ENCODE measurements around the gene ZBTB43. TPM values are rescaled to one million over a fixed set of nuclear protein-coding genes. Genes with fewer than 3 reads are reported as not detected.

Gene ZBTB43
- total RNA-seq, 4 donors from 2014 or later, result 12.1 to 25.1 (median 13.5) TPM

DNA sequence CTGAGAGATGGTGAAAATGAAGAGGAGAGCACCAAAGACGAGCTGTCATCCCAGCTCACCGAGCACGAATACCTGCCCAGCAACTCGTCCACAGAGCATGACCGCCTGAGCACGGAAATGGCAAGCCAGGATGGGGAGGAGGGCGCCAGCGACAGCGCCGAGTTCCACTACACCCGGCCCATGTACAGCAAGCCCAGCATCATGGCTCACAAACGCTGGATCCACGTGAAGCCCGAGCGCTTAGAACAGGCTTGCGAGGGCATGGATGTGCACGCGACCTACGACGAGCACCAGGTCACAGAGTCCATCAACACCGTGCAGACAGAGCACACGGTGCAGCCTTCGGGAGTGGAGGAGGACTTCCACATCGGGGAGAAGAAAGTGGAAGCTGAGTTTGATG is 28.2 kb downstream of the ZBTB43 start:
- TF ChIP-seq, protein P1, sequence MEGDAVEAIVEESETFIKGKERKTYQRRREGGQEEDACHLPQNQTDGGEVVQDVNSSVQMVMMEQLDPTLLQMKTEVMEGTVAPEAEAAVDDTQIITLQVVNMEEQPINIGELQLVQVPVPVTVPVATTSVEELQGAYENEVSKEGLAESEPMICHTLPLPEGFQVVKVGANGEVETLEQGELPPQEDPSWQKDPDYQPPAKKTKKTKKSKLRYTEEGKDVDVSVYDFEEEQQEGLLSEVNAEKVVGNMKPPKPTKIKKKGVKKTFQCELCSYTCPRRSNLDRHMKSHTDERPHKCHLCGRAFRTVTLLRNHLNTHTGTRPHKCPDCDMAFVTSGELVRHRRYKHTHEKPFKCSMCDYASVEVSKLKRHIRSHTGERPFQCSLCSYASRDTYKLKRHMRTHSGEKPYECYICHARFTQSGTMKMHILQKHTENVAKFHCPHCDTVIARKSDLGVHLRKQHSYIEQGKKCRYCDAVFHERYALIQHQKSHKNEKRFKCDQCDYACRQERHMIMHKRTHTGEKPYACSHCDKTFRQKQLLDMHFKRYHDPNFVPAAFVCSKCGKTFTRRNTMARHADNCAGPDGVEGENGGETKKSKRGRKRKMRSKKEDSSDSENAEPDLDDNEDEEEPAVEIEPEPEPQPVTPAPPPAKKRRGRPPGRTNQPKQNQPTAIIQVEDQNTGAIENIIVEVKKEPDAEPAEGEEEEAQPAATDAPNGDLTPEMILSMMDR (IDR thresholded peaks at IDR 0.05), result no peak
- no peak for TF ChIP-seq POLR2A (IDR thresholded peaks at IDR 0.05)
- Histone ChIP-seq H3K27me3 (no peaks in the 10 kb centered on the region), H3K27ac (no peak overlapping the region), H3K36me3 (peaks cover 15 to 18% of the 10 kb centered on the region in 2 donors), H3K9me3 (no peaks in the 10 kb centered on the region), H3K4me3 (replicated peaks in 1 of 3) (no peak overlapping the region), H3K4me1 (peaks cover 3 to 11% of the 10 kb centered on the region in 2 donors)
- intact Hi-C loops (cut with DNase I), result no loop called here
- no peak for DNase-seq
- WGBS, 2 donors, result 96 to 98% methylated on average over 21 to 24 of the region's 24 CpGs

DNA sequence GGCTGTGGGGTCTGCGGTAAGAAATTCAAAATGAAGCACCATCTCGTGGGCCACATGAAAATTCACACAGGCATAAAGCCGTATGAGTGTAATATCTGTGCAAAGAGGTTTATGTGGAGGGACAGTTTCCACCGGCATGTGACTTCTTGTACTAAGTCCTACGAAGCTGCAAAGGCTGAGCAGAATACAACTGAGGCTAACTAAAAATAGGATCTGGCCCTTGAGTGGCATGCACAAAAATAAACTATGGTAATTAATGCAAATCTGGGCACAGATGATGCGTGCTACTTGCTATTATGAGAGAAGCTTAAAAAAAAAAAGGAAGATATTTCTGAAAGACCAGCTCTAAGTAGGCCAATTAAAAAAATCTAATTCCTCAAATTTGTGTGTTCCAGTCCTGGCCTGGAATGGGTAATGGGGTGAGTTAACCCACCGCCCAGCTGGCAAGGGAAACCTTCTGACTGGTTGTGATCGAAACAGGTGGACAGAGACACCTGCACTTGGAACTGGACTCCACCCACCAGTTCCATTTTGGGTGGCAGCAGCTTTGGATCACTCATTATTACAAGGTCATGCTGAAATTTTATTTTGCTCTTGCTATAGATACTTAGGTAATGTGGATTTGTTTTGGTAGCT is 29.0 kb downstream of the ZBTB43 start:
- Histone ChIP-seq H3K4me1 (peaks cover 9 to 19% of the 10 kb centered on the region in 2 donors), H3K9me3 (no peaks in the 10 kb centered on the region), H3K36me3 (peaks cover 15 to 18% of the 10 kb centered on the region in 2 donors), H3K27me3 (no peaks in the 10 kb centered on the region), H3K4me3 (replicated peaks in 1 of 3) (no peak overlapping the region), H3K27ac (no peak overlapping the region)
- TF ChIP-seq, protein P1 (IDR thresholded peaks at IDR 0.05), result no peak
- no peak for TF ChIP-seq POLR2A (IDR thresholded peaks at IDR 0.05)
- no peak for DNase-seq
- 90 to 95% methylated on average over 8 of the region's 8 CpGs for WGBS, 2 donors
- intact Hi-C loops (cut with DNase I), result no loop called here

DNA sequence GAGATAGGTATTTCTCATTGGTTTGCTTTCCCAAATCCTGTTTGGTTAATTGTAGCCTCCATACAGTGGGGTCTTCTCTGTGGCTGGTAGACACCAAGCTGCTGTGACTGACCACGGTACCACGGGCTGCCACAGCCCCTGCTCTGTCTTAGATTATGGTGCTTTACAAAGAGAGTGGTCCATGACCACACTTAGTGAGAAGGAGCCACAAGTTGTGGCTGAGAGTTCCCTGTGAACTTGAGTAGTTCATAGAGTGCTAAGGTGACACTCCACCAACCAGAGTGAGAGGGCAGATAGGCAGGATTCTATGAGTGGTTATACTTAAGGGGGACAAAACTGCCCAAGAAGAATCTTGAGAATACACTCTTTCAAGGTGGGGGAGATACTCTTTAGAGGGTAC is 29.8 kb downstream of the ZBTB43 start:
- no peak overlapping the region for H3K4me3 ChIP-seq (replicated peaks in 1 of 3)
- H3K36me3 ChIP-seq, result peaks cover 15 to 18% of the 10 kb centered on the region in 2 donors
- no peak overlapping the region for H3K27ac ChIP-seq
- no peak for DNase-seq
- H3K4me1 ChIP-seq, result peaks cover 15 to 27% of the 10 kb centered on the region in 2 donors
- TF ChIP-seq, protein P1 (IDR thresholded peaks at IDR 0.05), result no peak
- TF ChIP-seq POLR2A (IDR thresholded peaks at IDR 0.05), result no peak
- H3K9me3 ChIP-seq, result no peaks in the 10 kb centered on the region
- 51 to 80% methylated on average over 2 of the region's 2 CpGs for WGBS, 2 donors
- intact Hi-C loops (cut with DNase I), result no loop called here
- H3K27me3 ChIP-seq, result no peaks in the 10 kb centered on the region

DNA sequence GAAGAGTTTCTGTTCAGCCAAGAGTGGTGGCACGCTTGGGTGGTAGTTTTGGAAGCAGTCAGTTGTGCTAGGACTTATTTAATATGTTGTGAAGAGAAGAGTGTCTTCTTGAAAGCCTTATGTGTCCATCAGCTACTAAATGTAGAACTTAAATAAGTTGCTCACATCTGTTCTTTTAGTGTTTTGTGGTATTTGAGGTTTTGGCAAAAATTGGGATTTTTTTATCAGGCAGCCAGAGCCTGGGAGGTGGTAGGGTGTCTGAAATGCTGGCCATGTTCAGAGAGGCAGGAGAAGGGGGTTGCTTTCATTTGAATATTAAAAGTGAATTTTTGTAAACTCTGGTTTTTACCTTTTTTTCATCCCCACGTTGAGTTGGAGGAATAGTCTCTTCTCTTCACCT is 31.4 kb downstream of the ZBTB43 start:
- Histone ChIP-seq H3K27ac (no peak overlapping the region), H3K36me3 (peaks cover 15 to 18% of the 10 kb centered on the region in 2 donors), H3K9me3 (no peaks in the 10 kb centered on the region), H3K4me3 (replicated peaks in 1 of 3) (no peak overlapping the region), H3K4me1 (peaks cover 16 to 27% of the 10 kb centered on the region in 2 donors), H3K27me3 (no peaks in the 10 kb centered on the region)
- TF ChIP-seq, protein P1 (IDR thresholded peaks at IDR 0.05), result no peak
- no peak for TF ChIP-seq POLR2A (IDR thresholded peaks at IDR 0.05)
- 72 to 77% methylated on average over 2 of the region's 2 CpGs for WGBS, 2 donors
- peak in 1 of 2 donors; percentile 27 for DNase-seq
- intact Hi-C loops (cut with DNase I), result no loop called here

DNA sequence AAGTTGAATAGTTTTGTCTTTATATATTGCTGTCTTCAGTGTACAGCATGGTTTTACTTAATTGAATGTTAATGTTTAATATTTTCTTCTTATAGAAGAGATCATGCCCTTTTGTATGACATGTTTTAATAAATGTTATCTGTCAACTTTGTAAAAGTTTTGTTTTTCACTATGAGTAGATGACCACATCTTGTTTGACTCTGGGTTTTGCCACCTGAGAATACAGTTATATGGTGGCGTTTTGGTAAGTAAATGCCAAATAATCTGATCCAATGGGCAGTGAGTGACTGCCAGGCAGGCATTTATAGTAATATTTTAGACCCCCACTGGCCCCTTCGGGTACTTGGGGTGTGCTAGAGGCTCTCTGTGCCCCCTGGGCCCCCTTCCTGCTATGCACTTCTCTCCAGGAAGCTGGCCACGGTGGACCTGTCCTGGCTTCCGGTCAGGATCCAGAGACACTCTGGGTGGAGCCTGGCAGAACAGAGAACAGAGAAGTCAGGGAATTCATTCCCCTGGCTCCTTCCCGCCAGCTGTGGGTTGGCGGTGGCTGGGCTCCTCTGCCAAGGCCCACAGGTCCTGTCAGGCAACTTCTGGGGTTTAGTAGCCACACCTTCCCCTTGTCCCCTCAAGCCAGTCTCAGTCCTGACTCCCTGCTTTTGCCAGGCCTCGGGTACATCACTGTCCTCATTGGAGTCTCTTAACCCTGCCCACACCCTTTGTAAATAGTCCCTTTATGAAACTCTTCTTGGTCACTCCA is 33.4 kb downstream of the ZBTB43 start:
- TF ChIP-seq, protein P1 (IDR thresholded peaks at IDR 0.05), result no peak
- no peak for TF ChIP-seq POLR2A (IDR thresholded peaks at IDR 0.05)

More for the DNA sequence above, 33.4 kb downstream of the ZBTB43 start:
- H3K36me3 ChIP-seq, result peaks cover 5 to 8% of the 10 kb centered on the region in 2 donors
- peak in 1 of 2 donors; percentile 26 for DNase-seq
- no peak overlapping the region for H3K27ac ChIP-seq
- 58 to 68% methylated on average over 5 to 7 of the region's 7 CpGs for WGBS, 2 donors
- H3K4me3 ChIP-seq (replicated peaks in 1 of 3), result no peak overlapping the region
- intact Hi-C loops (cut with DNase I), result no loop called here
- no peaks in the 10 kb centered on the region for H3K27me3 ChIP-seq
- H3K4me1 ChIP-seq, result peaks cover 16 to 27% of the 10 kb centered on the region in 2 donors
- no peaks in the 10 kb centered on the region for H3K9me3 ChIP-seq

Measured in thyroid gland (tissue), 4 donors.